Mucosa of stomach (tissue), 1 donor: Measurements from ENCODE around the gene PCDHA3.
"Not testable (repeated sequence)": the region's sequence is repeated elsewhere in the genome, so short reads cannot be mapped to it uniquely, and the experiment has no call there.

ENCODE experiments used
- H3K27me3 ChIP-seq: one replicate; pipeline ENCODE4 v1.7.0; 2013; ENCODE audit warnings: mild to moderate bottlenecking, low read length; ENCODE audit not compliant: control insufficient read depth, insufficient read depth
- H3K36me3 ChIP-seq: one replicate; pipeline ENCODE4 v1.7.0; 2013; ENCODE audit warnings: low read length; ENCODE audit not compliant: control insufficient read depth, insufficient read depth
- H3K4me1 ChIP-seq: one replicate; pipeline ENCODE4 v1.7.0; 2013; ENCODE audit warnings: mild to moderate bottlenecking, low read length; ENCODE audit not compliant: control insufficient read depth, insufficient read depth
- H3K4me3 ChIP-seq: one replicate; pipeline ENCODE4 v1.7.0; 2013; ENCODE audit warnings: low read length
- H3K9ac ChIP-seq: one replicate; pipeline ENCODE4 v1.7.0; 2013; ENCODE audit warnings: mild to moderate bottlenecking, low read length, moderate library complexity
- H3K9me3 ChIP-seq: one replicate; pipeline ENCODE4 v1.7.0; 2013; ENCODE audit warnings: mild to moderate bottlenecking, low read length, moderate library complexity; ENCODE audit not compliant: control insufficient read depth
- donor health status: Pancreatic carcinoma.

PCDHA3 gene

DNA sequence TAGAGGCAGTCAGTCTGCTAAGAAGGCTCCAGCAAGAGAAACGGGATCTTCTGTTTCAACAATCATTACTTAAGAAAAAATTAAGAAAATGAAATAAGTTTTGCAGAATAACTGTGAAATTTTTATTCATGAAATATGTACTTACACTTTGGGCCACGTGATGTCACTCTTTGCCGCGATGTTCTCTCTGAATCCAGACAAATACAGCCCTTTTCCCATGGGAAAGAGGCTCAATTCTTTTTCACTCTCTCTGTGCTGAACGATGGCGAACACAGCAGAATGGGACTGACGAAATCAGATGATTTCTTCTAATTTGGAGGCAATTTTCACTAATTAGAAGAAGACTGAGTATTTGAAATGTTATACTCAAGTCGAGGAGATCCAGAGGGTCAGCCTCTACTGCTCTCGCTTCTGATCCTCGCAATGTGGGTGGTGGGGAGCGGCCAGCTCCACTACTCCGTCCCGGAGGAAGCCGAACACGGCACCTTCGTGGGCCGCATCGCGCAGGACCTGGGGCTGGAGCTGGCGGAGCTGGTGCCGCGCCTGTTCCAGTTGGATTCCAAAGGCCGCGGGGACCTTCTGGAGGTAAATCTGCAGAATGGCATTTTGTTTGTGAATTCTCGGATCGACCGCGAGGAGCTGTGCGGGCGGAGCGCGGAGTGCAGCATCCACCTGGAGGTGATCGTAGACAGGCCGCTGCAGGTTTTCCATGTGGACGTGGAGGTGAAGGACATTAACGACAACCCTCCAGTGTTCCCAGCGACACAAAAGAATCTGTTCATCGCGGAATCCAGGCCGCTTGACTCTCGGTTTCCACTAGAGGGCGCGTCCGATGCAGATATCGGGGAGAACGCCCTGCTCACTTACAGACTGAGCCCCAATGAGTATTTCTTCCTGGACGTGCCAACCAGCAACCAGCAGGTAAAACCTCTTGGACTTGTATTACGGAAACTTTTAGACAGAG, 47.6 kb downstream of the PCDHA3 start, which contains the start of gene PCDHA9:
PCDHA9 (plus strand) TSS at position 244 of the 964 bp plus-strand sequence; CDS start at position 358, 114 bp downstream.
- not testable (repeated sequence) for H3K36me3 ChIP-seq, H3K4me1 ChIP-seq, H3K27me3 ChIP-seq, H3K9me3 ChIP-seq, H3K9ac ChIP-seq, H3K4me3 ChIP-seq

DNA sequence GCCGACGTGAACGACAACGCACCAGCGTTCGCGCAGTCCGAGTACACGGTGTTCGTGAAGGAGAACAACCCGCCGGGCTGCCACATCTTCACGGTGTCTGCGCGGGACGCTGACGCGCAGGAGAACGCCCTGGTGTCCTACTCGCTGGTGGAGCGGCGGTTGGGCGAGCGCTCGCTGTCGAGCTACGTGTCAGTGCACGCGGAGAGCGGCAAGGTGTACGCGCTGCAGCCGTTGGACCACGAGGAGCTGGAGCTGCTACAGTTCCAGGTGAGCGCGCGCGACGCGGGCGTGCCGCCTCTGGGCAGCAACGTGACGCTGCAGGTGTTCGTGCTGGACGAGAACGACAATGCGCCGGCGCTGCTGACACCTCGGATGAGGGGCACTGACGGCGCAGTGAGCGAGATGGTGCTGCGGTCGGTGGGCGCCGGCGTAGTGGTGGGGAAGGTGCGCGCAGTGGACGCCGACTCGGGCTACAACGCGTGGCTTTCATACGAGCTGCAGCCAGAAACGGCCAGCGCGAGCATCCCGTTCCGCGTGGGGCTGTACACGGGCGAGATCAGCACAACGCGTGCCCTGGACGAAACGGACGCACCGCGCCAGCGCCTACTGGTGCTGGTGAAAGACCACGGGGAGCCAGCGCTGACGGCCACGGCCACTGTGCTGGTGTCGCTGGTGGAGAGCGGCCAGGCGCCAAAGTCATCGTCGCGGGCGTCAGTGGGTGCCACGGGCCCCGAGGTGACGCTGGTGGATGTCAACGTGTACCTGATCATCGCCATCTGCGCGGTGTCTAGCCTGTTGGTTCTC, 49.2 kb downstream of the PCDHA3 start:
- H3K9ac ChIP-seq, H3K36me3 ChIP-seq, H3K4me1 ChIP-seq, H3K27me3 ChIP-seq, H3K9me3 ChIP-seq, H3K4me3 ChIP-seq: not testable (repeated sequence)
